DMS53 treated with DMSO at 0.1 percent for 48 hours (cell line): ENCODE results near the gene BOD1L2.

Experiments
- DNase-seq: peaks from one replicate; lab custom pipeline; 2025; ENCODE audit not compliant: unreplicated experiment; lab: John Stamatoyannopoulos, UW

Gene BOD1L2

GRCh38 chr18:57146956-57147636 is at the start of gene BOD1L2:
Gene BOD1L2, plus strand, starts transcription at chr18:57147087. Its CDS starts 226 bp downstream, at chr18:57147313.
- no peak for DNase-seq

DNA sequence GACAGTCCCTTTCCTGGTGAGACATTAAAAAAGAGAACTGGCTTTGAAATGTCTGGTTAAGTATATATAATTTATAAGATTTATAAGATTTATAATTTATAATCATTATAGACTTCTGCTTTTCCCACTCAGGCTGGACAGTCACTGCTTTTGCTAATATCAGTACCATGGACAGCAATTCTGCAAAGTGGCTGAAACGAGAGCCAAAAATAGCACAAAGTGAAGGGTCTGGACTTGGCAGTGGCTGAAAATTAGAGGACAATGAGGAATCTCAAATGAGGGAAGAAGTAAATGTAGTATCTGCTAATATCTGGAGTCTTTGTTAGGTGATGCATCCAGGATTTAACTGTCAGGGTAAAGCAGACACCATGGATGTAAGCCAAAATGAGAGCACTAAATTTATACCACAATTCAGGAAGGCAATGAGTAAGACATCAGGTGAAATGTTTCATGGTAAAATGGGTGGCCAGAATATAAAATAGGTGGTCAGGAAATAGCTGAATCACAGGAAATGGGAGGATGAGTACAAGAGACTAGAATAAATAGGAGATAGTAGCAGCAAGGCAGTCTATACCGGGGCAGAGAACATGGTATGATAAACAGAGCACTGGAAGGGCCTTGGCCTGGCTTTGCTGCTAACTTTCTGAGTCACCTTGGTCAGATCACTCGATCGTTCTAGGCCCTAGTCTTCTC is 39.6 kb upstream of the BOD1L2 start:
- DNase-seq: no peak

DNA sequence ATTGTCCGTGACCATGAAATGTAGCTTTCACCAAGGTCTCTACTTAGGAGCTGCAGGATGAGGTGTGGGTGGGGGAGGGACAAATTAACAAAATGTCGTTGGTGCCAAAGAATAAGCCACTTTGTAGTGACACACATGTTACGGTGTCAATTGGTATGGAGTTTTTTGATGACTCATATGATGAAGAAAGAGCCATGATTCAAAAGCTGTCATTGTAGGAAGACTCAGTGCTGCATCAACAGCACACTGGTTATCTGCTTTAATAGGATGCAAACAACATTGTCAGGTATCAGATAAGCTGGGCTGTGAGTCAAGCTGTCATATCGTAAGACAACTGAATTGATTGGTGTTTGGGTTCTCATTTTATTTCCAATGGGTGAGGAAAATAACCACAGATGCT is 36.6 kb upstream of the BOD1L2 start:
- DNase-seq: no peak

GRCh38 chr18:57113799-57114420 is 33.0 kb upstream of the BOD1L2 start:
- no peak for DNase-seq

DNA sequence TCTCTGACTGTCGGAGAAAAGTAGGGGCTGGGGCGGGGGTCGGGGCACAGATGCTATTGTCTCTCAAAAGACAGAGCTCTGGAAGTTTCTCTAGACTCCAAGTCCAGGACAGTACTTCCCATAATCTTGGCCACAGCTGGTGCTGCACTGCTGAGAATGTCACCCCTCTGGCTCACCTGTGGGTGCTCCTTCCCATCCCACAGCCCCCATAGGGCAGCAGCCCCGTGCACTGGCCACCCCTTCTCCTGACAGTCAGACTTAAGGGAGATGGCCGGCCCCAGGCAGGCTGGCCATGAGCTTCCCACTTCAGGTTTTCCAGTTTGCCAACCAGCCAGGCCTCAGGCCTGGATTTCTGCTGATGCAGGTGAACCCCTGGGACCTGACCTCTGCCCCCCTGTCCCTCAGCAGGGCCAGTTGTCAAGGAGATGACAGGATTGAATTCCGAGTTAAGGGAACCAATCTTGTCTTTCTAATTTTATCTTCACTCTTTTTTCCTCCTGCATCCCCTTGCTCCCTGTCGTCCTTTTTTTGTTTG is 30.2 kb upstream of the BOD1L2 start:
- no peak for DNase-seq

- DNase-seq: no peak
These were observed 25.3 kb upstream of the BOD1L2 start for GRCh38 chr18:57121542-57122112.

DNA sequence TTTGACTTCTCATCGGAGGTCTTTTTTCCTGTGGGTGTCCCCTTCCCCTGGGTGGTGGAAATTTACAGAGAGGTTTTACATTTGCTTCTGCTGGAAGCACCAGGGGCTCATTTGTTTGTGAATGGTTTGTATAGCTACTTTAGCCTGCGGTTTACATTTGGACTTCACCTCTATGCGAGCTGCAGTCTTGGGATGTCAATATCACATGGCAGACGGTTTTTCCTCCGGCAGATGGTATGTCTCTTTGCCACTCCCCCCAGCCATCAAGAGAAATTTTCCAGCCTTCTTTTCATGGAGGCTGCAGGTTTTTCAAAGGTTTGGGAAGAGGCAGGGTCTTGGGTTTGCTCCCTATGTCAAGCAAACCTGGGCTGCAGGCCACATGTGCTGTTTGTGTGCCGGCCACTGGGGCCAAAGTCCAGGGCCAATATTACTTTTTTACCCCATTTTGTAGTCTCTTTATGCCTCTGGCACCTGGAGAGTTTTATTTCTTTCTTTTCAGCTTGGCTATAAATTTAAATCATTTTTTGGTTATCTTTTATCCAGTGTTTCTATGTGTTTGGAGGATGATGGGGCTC is 23.9 kb upstream of the BOD1L2 start:
- no peak for DNase-seq

- no peak for DNase-seq
These were observed 21.3 kb upstream of the BOD1L2 start for GRCh38 chr18:57125627-57126026.

DNA sequence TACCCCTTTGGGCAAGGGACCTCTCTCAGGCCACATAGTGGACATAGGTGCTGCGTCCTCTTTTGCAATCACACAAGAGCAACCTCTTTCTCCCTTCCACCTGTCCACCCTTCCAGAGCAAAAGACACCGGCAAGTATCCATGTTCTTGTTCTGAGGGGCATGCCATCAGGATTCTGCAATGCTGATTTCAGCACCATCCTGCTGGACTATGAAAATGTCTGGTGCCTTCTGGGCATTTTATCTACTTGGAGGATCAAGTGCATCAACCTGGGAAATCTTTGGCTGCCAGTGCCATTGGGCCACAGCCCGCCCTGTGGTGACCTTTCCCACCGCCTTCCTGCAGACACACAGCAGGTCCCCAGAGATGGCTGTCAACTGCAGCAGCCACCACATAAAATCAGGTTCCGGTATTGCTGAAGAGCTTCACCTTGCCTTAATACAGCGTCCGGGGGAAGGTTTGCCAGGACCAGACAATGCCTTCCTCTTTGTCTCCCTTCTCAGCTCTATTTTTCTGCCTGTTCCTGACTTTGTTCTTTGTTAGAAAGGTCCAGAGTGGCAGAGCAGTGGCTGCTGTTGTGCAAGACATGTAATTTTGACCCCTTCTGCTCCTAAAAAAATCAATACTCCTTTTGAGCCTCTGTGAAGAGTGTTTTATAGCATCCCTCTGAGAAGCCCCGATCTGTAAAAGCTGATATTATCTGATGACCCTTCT is 18.5 kb upstream of the BOD1L2 start:
- no peak for DNase-seq

- DNase-seq: no peak
These were observed 15.8 kb upstream of the BOD1L2 start for GRCh38 chr18:57131101-57131500.

DNA sequence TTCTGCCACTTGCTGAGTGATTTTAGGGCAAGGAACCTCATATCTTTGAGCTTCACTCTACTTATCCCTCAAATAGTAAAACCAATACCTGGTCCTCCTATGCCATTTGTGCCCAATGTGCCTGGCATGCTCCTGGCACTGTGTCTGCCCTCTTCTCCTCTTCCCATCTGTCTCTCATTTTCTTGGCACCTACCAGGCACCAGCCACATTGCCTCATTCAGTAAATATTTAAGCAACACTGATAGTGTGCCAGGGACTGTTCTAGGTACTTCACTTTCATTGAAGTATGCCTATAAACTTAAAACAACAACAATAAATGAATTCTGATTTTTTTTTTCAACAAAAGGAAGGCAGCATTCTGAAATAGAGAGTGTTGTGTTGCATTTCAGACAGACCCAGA is 15.1 kb upstream of the BOD1L2 start:
- no peak for DNase-seq

GRCh38 chr18:57134618-57135135 is 12.2 kb upstream of the BOD1L2 start:
- no peak for DNase-seq

GRCh38 chr18:57135699-57136098 is 11.2 kb upstream of the BOD1L2 start:
- no peak for DNase-seq

- no peak for DNase-seq
These were observed 9.0 kb upstream of the BOD1L2 start for GRCh38 chr18:57137847-57138246.

DNA sequence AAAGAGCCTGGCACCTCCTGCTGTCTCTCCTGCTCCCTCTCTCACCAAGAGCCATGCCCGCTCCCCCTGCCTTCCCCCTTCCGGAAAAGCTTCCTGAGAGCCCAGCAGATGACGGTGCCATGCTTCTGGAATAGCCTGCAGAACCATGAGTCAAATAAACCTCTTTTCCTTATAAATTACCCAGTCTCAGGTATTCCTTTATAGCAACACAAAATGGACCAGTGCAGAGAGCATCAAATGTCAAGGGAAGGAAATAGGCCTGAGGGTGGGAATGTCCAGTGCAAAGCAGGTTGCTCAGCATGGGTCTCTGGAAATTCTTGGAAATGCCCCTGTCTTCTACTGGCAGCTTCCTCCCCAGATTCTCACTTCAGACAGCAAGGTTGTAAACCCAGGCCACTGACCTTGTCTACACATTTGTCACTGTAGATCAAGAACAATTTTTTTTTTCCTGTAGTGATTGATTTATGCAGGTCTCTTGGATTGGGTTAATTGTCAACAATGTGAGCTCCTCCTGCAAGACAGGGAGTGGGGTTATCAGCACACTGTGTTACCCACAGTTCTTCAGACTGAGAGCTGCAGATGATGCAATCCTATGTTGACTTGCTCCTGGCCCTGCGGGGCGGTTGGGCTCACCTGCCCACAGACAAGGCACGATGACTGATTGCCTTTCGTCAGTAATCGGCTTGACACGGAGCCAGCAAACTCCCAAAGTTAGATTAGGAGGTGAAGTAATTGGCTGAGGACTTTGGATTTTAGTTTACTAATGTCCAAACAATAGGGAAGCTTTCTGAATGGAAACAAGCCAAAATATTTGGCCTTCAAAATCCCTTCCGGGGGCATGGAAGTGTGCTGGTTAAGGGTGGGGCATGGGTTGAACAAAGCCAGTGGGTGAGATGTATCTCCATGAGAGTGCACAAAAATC is 5.4 kb upstream of the BOD1L2 start:
- DNase-seq: no peak

GRCh38 chr18:57142324-57142723 is 4.6 kb upstream of the BOD1L2 start:
- no peak for DNase-seq

GRCh38 chr18:57143265-57143664 is 3.6 kb upstream of the BOD1L2 start:
- no peak for DNase-seq

- no peak for DNase-seq
These were observed 1.4 kb downstream of the BOD1L2 start for GRCh38 chr18:57148263-57148662.

DNA sequence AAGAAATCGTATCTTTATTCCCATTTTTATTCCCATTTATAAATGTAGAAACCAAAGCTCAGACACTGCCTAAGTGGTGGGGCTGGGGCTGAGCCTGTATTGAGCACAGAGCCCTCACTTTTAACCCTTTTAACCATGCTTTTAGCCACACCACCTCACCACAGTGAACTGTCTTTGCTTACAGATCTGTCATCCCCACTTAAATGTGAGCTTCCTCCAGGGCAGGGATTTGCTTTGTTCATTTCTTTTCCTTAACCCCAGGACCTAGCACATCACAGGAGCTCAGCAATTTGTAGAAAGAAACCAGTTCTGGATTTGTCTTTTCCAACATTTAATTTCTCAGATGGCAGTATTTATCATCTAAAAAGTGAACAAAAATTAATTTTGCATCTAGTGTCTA is 2.2 kb downstream of the BOD1L2 start:
- DNase-seq: no peak
